GOT3 (cell line): ENCODE measurements around the gene UBE2O.

ENCODE experiments used
- DNase-seq: peaks from one replicate; lab custom pipeline; 2025; ENCODE audit warnings: mixed read lengths; lab: John Stamatoyannopoulos, UW

Gene UBE2O

GRCh38 chr17:76439314-76439928 is 13.5 kb downstream of the UBE2O start:
- no peak for DNase-seq

- no peak for DNase-seq
Observed at GRCh38 chr17:76438906-76439305, 14.0 kb downstream of the UBE2O start.

- DNase-seq = no peak
Observed at GRCh38 chr17:76437467-76438402, 15.2 kb downstream of the UBE2O start.

GRCh38 chr17:76435751-76436150 is 17.2 kb downstream of the UBE2O start:
- no peak for DNase-seq

- DNase-seq = no peak
Observed at GRCh38 chr17:76434870-76435269, 18.1 kb downstream of the UBE2O start.

GRCh38 chr17:76433693-76434092 is 19.3 kb downstream of the UBE2O start:
- no peak for DNase-seq

GRCh38 chr17:76432712-76433336 is 20.1 kb downstream of the UBE2O start:
- no peak for DNase-seq

GRCh38 chr17:76432004-76432403 is 20.9 kb downstream of the UBE2O start:
- DNase-seq = no peak

GRCh38 chr17:76431509-76431908 is 21.4 kb downstream of the UBE2O start:
- no peak for DNase-seq

GRCh38 chr17:76428511-76428910 is 24.4 kb downstream of the UBE2O start:
- DNase-seq = no peak

GRCh38 chr17:76427501-76428231 is 25.3 kb downstream of the UBE2O start:
- no peak for DNase-seq

GRCh38 chr17:76426853-76427252 is 26.1 kb downstream of the UBE2O start:
- DNase-seq = no peak

GRCh38 chr17:76422860-76423259 is 30.1 kb downstream of the UBE2O start:
- DNase-seq = no peak

- DNase-seq = no peak
Observed at GRCh38 chr17:76422406-76422805, 30.5 kb downstream of the UBE2O start.

GRCh38 chr17:76421044-76421407 is 31.9 kb downstream of the UBE2O start:
- DNase-seq = no peak

GRCh38 chr17:76420356-76421043 is 32.5 kb downstream of the UBE2O start:
- DNase-seq = no peak

- no peak for DNase-seq
Observed at GRCh38 chr17:76419576-76420260, 33.2 kb downstream of the UBE2O start.

- no peak for DNase-seq
Observed at GRCh38 chr17:76417499-76418143, 35.3 kb downstream of the UBE2O start.

GRCh38 chr17:76416899-76417298 is 36.1 kb downstream of the UBE2O start:
- DNase-seq = no peak

- DNase-seq = no peak
Observed at GRCh38 chr17:76416457-76416856, 36.5 kb downstream of the UBE2O start.

- DNase-seq = no peak
Observed at GRCh38 chr17:76415786-76416185, 37.2 kb downstream of the UBE2O start.
